ENCODE data around the gene HS2ST1. TPM values are rescaled to one million over a fixed set of nuclear protein-coding genes. Genes with fewer than 3 reads are reported as not detected.

Gene HS2ST1
- polyA plus RNA-seq, 3 donors, result 2.6 to 6.0 (median 4.2) TPM

GRCh38 chr1:87100271-87100670, 185.8 kb downstream of the HS2ST1 start:
- Histone ChIP-seq H4K20me1 (ENCODE audit: insufficient read depth, low read length) (no peaks in the 10 kb centered on the region), H3K4me1 (ENCODE audit: control insufficient read depth in 1 of 2, insufficient read depth in 2 of 2, low read length in 2 of 2) (no peaks in the 10 kb centered on the region), H3K9ac (ENCODE audit: insufficient read depth, low read length, poor library complexity, severe bottlenecking) (no peak overlapping the region), H3K36me3 (replicated peaks in 1 of 2; ENCODE audit: control insufficient read depth in 1 of 2, insufficient read depth in 2 of 2, low read length in 2 of 2) (no peaks in the 10 kb centered on the region), H3K4me2 (replicated peaks; ENCODE audit: extremely low read depth, low read length, poor library complexity, severe bottlenecking) (no peak overlapping the region), H3K27ac (ENCODE audit: low read depth in 1 of 2, low read length in 2 of 2) (no peak overlapping the region), H3K27me3 (ENCODE audit: control insufficient read depth in 2 of 2, insufficient read depth in 2 of 2, low read length in 2 of 2) (no peaks in the 10 kb centered on the region), H3K4me3 (replicated peaks in 1 of 3; ENCODE audit: low read depth in 2 of 3, low read length in 3 of 3) (no peak overlapping the region), H3K9me3 (replicated peaks in 1 of 2; ENCODE audit: control insufficient read depth in 1 of 2, insufficient read depth in 1 of 2, low read length in 2 of 2) (peaks cover 0 to 12% of the 10 kb centered on the region in 2 donors), H3K79me2 (ENCODE audit: insufficient read depth, low read length) (no peaks in the 10 kb centered on the region), H2AFZ (ENCODE audit: insufficient read depth, low read depth, low read length, poor library complexity, severe bottlenecking) (no peak overlapping the region)
- no peak overlapping the region for H3K4me3 Mint-ChIP-seq
- H3K27me3 Mint-ChIP-seq (ENCODE audit: low read depth in 3 of 3), result peaks cover 0 to 2% (median 0%) of the 10 kb centered on the region in 3 donors
- no peaks in the 10 kb centered on the region for H3K4me1 Mint-ChIP-seq
- DNase-seq, result no peak
- WGBS (ENCODE audit: insufficient coverage), result 100% methylated on average over 1 of the region's 1 CpG
- peaks cover 12 to 32% of the 10 kb centered on the region in 2 donors for H3K36me3 Mint-ChIP-seq
- intact Hi-C loops (cut with micrococcal nuclease), result no loop called here
- TF ChIP-seq CTCF (IDR thresholded peaks at IDR 0.05), result no peak
- H3K9me3 Mint-ChIP-seq, result peaks cover 0 to 10% (median 5%) of the 10 kb centered on the region in 7 donors
- peak overlapping the region in 1 of 7 donors; percentile 42 for H3K27ac Mint-ChIP-seq

- H3K4me1 ChIP-seq (ENCODE audit: control insufficient read depth in 1 of 2, insufficient read depth in 2 of 2, low read length in 2 of 2), result no peaks in the 10 kb centered on the region
- Mint-ChIP-seq H3K27ac (no peak overlapping the region), H3K9me3 (peaks cover 0 to 8% (median 5%) of the 10 kb centered on the region in 7 donors), H3K4me1 (no peaks in the 10 kb centered on the region), H3K27me3 (ENCODE audit: low read depth in 3 of 3) (peaks cover 0 to 2% (median 0%) of the 10 kb centered on the region in 3 donors), H3K4me3 (no peak overlapping the region), H3K36me3 (peaks cover 9 to 27% of the 10 kb centered on the region in 2 donors)
- H4K20me1 ChIP-seq (ENCODE audit: insufficient read depth, low read length), result no peaks in the 10 kb centered on the region
- intact Hi-C loops (cut with micrococcal nuclease), result no loop called here
- H3K36me3 ChIP-seq (replicated peaks in 1 of 2; ENCODE audit: control insufficient read depth in 1 of 2, insufficient read depth in 2 of 2, low read length in 2 of 2), result no peaks in the 10 kb centered on the region
- no peak overlapping the region for H3K27ac ChIP-seq (ENCODE audit: low read depth in 1 of 2, low read length in 2 of 2)
- H2AFZ ChIP-seq (ENCODE audit: insufficient read depth, low read depth, low read length, poor library complexity, severe bottlenecking), result no peak overlapping the region
- peaks cover 0 to 12% of the 10 kb centered on the region in 2 donors for H3K9me3 ChIP-seq (replicated peaks in 1 of 2; ENCODE audit: control insufficient read depth in 1 of 2, insufficient read depth in 1 of 2, low read length in 2 of 2)
- H3K27me3 ChIP-seq (ENCODE audit: control insufficient read depth in 2 of 2, insufficient read depth in 2 of 2, low read length in 2 of 2), result no peaks in the 10 kb centered on the region
- H3K4me2 ChIP-seq (replicated peaks; ENCODE audit: extremely low read depth, low read length, poor library complexity, severe bottlenecking), result no peak overlapping the region
- no peak overlapping the region for H3K9ac ChIP-seq (ENCODE audit: insufficient read depth, low read length, poor library complexity, severe bottlenecking)
- no peaks in the 10 kb centered on the region for H3K79me2 ChIP-seq (ENCODE audit: insufficient read depth, low read length)
- no peak for DNase-seq
- no peak overlapping the region for H3K4me3 ChIP-seq (replicated peaks in 1 of 3; ENCODE audit: low read depth in 2 of 3, low read length in 3 of 3)
- no peak for TF ChIP-seq CTCF (IDR thresholded peaks at IDR 0.05)
Measured at GRCh38 chr1:87103074-87103473, 188.6 kb downstream of the HS2ST1 start.

Measured in CD14-positive monocyte (primary cell).